HG02623 (cell line): Measurements from ENCODE around the gene CA10.

ENCODE experiments used
- ATAC-seq: cut with Tn5 transposase; IDR thresholded peaks from one replicate; pipeline ENCODE4 v1.9.1; 2021; ENCODE audit warnings: moderate library complexity; ENCODE audit not compliant: unreplicated experiment

Gene CA10

DNA sequence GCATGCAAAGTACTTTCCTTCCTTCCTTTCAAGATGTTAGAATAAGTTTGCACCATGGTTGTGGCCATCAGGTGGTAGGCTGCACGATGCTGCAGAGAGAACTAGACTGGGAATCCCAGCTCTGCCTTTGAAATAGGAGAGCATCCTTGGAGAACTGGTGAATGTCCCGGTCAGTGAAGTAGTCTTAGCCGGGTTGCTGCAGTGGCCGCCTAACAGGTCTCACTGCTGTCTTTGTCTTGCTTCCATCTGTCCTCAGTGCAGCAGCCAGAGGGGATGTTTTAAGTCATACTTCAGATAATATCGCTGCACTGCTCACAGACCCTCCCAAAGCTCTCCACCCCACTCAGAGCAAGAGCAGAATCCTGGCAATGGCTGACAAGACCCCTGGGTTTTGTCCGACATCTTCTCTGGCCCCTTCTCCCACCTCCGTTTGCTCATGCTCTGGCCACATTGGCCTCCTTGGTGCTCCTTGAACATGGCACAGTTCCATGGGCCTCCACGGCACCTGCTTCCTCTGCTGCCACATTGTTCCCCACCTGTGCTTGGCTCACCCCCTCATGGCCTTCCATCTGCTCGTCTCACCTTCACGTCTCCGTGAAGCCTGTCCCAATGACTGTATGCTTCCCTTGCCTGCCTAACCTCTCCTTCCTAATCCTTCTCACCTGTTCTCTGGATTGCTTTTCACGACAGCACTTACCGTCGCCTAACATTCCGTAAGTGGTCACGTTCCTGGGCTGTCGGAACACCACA lies 458.3 kb downstream of the CA10 start:
- no peak for ATAC-seq

- ATAC-seq: no peak
These were observed 459.2 kb downstream of the CA10 start for GRCh38 chr17:51699303-51699702.

GRCh38 chr17:51692917-51693316 lies 465.6 kb downstream of the CA10 start:
- ATAC-seq: no peak

DNA sequence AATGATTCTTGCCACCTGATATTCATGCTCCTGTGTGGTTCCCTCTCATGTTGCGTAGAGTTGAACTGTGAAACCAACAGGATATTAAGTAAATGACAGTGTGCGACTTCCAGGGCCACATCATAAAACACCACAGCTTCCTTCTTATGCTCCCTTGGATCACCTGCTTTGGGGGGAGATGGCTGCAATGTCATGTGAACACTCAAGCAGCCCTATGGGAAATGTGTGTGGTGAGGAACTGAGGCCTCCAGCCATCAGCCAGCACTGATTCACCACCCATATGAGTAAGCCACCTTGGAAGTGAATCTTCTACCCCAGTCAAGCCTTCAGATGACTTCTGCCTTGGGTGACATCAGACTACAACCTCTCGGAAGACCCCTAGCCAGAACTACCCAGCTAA lies 470.6 kb downstream of the CA10 start:
- no peak for ATAC-seq

DNA sequence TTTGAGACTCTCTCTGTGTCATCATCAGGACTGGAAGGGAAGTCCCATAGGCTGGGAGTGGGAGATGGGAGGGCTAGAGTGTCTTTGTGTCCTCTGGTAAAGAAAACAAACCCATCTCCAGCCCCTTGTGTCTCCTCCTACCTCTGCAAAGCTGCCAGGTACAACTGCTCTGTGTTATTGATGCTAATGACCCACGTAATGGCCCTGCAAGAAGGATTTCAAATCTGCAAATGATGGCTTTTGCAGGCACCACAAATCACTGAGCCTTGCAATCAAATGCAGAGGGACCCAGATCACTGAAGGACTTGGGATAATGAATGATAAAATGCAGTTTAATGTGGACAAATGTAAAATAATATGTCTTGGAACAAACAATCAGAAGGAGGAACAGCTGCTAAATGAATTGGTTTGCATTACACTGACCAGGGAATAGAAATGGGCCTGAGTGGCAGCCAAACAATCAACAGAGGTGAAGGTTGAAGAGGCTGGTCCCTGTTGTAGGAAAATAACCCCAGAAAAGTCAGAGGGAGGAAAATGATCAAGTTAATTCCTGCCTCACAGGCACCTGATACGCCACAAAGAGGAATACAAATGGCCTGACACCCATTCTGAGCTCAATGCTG lies 473.1 kb downstream of the CA10 start:
- no peak for ATAC-seq

- ATAC-seq: no peak
These were observed 474.3 kb downstream of the CA10 start for GRCh38 chr17:51684214-51684613.

DNA sequence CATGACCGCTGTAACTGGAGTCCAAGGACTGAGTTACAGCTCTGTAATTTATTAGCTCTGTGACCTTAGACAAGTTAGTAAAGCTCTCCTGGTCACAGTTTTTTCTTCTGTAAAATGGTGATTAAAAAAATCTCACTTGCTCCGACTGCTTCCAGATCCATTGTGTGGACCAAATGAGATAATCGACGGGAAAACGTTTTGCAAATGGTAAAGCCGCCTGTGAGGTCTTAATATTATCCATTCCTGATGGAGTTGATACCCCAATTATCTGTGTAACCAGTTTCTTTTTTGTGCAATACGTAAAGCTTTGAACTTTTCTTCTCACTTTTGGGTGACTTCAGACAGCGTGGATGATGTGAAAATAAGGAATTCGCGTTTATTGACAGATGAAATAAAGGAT lies 475.2 kb downstream of the CA10 start:
- no peak for ATAC-seq

DNA sequence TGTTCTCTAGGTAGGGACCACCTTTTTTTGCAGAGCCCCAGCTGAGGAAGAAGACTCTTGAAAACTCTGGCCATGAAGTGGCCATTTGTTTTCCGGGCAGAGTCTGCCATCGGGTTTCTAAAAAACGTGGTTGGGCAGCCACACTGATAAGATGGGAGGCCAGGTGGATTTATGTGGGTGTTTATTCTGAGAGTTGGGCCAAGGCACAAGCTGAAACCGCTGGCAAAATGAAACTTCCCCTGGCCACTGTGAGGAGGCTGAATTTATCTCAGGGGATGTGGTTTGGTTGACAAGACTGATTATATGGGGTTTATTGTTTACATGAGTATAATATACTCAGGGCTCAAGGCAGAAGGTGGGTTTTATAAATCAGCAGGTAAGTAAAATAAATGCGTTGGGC lies 476.4 kb downstream of the CA10 start:
- no peak for ATAC-seq

DNA sequence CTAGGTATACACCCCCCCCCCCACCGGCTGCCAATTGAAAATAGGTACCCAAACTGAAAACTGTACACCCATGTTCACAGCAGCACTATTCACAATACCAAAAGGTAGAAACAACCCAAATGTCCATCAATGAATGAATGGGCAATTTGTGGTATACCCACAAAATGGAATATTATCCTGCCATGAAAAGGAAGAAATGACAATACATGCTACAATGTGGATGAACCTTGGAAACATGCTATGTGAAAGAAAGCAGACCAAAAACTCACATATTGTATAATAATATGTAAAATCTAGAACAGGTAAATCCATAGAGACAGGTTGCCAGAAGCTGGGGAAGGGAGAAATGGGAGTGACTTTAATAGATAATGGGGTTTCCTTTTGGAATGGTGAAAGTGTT lies 480.6 kb downstream of the CA10 start:
- ATAC-seq: no peak

GRCh38 chr17:51676691-51677487 lies 481.6 kb downstream of the CA10 start:
- ATAC-seq: no peak

- no peak for ATAC-seq
These were observed 483.8 kb downstream of the CA10 start for GRCh38 chr17:51674579-51675255.

DNA sequence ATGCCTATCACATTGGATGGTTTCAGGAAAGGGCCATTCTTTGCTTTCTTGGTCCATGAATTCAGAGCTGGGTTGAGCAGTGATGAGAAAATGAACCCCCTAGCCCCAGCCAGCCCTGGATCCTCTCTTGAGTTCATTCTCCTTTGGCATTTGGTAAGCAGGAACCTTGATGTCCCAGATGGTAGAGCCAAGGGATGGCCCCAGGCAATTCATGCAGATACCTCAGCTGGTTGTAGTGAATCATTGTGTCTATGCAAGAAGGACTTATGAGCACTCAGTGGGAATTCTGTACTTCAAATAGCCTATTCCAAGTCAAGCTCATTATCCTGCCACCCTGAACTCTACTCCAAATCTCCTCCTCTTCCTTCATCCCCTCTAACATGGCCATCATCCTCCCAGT lies 485.4 kb downstream of the CA10 start:
- ATAC-seq: no peak

GRCh38 chr17:51672065-51672464 lies 486.4 kb downstream of the CA10 start:
- ATAC-seq: no peak

- ATAC-seq: no peak
These were observed 487.6 kb downstream of the CA10 start for GRCh38 chr17:51670899-51671298.

GRCh38 chr17:51668963-51669246 lies 489.6 kb downstream of the CA10 start:
- ATAC-seq: no peak

GRCh38 chr17:51668155-51668962 lies 490.2 kb downstream of the CA10 start:
- no peak for ATAC-seq

GRCh38 chr17:51667706-51668083 lies 490.8 kb downstream of the CA10 start:
- no peak for ATAC-seq

GRCh38 chr17:51666971-51667705 lies 491.4 kb downstream of the CA10 start:
- no peak for ATAC-seq

GRCh38 chr17:51662204-51663056 lies 496.1 kb downstream of the CA10 start:
- no peak for ATAC-seq
